Skin of body (tissue), 2 donors: Measurements from ENCODE around the gene WWTR1. TPM values are rescaled to one million over a fixed set of nuclear protein-coding genes. Genes with fewer than 3 reads are reported as not detected.
A peak's percentile ranks its signal among the peaks of the same experiment; 100 is the strongest.

Source experiments
- DNase-seq: peaks from one replicate; lab custom pipeline; 2025; lab: John Stamatoyannopoulos, UW
- total RNA-seq: library from RNA; depleted of rRNA; stranded (reverse); fragments of >200 nt; gene quantifications from one replicate; pipeline ENCODE4 v1.2.3, GENCODE V29; 2014

The WWTR1 gene
- total RNA-seq, 1 donor from 2014 or later: 83.2 TPM

- no peak for DNase-seq
Observed at GRCh38 chr3:149502438-149502837, 155.4 kb downstream of the WWTR1 start.

GRCh38 chr3:149501524-149501923 lies 156.3 kb downstream of the WWTR1 start:
- DNase-seq: no peak

- DNase-seq: no peak
Observed at GRCh38 chr3:149497966-149498670, 159.7 kb downstream of the WWTR1 start.

GRCh38 chr3:149496891-149497290 lies 160.9 kb downstream of the WWTR1 start:
- no peak for DNase-seq

GRCh38 chr3:149495581-149496125 lies 162.2 kb downstream of the WWTR1 start:
- no peak for DNase-seq

GRCh38 chr3:149494759-149495580 lies 162.9 kb downstream of the WWTR1 start:
- DNase-seq: no peak

- DNase-seq: peak; percentile 55
Observed at GRCh38 chr3:149494022-149494758, 163.6 kb downstream of the WWTR1 start.

- no peak for DNase-seq
Observed at GRCh38 chr3:149493315-149494021, 164.4 kb downstream of the WWTR1 start.

- no peak for DNase-seq
Observed at GRCh38 chr3:149490260-149490971, 167.4 kb downstream of the WWTR1 start.

GRCh38 chr3:149489060-149489690 lies 168.7 kb downstream of the WWTR1 start:
- DNase-seq: no peak

- no peak for DNase-seq
Observed at GRCh38 chr3:149487598-149488197, 170.1 kb downstream of the WWTR1 start.

- no peak for DNase-seq
Observed at GRCh38 chr3:149486726-149487125, 171.1 kb downstream of the WWTR1 start.

GRCh38 chr3:149481491-149481890 lies 176.3 kb downstream of the WWTR1 start:
- DNase-seq: no peak

GRCh38 chr3:149481056-149481455 lies 176.8 kb downstream of the WWTR1 start:
- DNase-seq: no peak

GRCh38 chr3:149480326-149481017 lies 177.4 kb downstream of the WWTR1 start:
- DNase-seq: peak; percentile 26

GRCh38 chr3:149479621-149480325 lies 178.1 kb downstream of the WWTR1 start:
- DNase-seq: no peak

GRCh38 chr3:149476225-149476624 lies 181.6 kb downstream of the WWTR1 start:
- DNase-seq: no peak

GRCh38 chr3:149475451-149476060 lies 182.3 kb downstream of the WWTR1 start:
- no peak for DNase-seq
